Psoas muscle (tissue), 8 donors: ENCODE results near the gene ABCB7. TPM values are rescaled to one million over a fixed set of nuclear protein-coding genes. Genes with fewer than 3 reads are reported as not detected.

Source experiments
- ATAC-seq, 4 donors: fragments of 200-7000 bp; cut with Tn5 transposase; one replicate each; pipeline ENCODE4 v1.9.1; 2020; ENCODE audit warnings: moderate library complexity in 3 of 4, mild to moderate bottlenecking in 2 of 4
- DNase-seq, 2 donors: peaks; one replicate each; pipeline ENCODE4 v3.0.0-alpha.2; 2020
- H3K27ac ChIP-seq: fragments of 200-600 bp; one replicate; pipeline ENCODE4 v1.8.0; 2022
- H3K27me3 ChIP-seq, 3 donors: fragments of 200-600 bp in 1 of 3; one replicate each; pipeline versions ENCODE4 v1.6.1 to v1.8.0; 2013 to 2022; ENCODE audit warnings: low read length in 2 of 3, mild to moderate bottlenecking in 2 of 3, moderate library complexity in 1 of 3; ENCODE audit not compliant: insufficient read depth in 3 of 3
- H3K36me3 ChIP-seq, 2 donors: fragments of 200-600 bp in 1 of 2; one replicate each; pipeline versions ENCODE4 v1.6.1 to v1.8.0; 2013 to 2022; ENCODE audit warnings: low read depth in 1 of 2, mild to moderate bottlenecking in 1 of 2, moderate library complexity in 1 of 2; ENCODE audit not compliant: insufficient read depth in 1 of 2
- H3K4me1 ChIP-seq: fragments of 200-600 bp; one replicate; pipeline ENCODE4 v1.8.0; 2022
- H3K4me3 ChIP-seq: fragments of 200-600 bp; one replicate; pipeline ENCODE4 v1.8.0; 2022; ENCODE audit warnings: mild to moderate bottlenecking
- H3K9me3 ChIP-seq: fragments of 200-600 bp; one replicate; pipeline ENCODE4 v1.8.0; 2022
- WGBS, 3 donors: extraction: QIAGEN DNeasy Blood & Tissue Kit; methylation state at CpG; one replicate each; pipeline versions ENCODE4 v1.1.6 to v1.1.7; 2013; 5-methylcytosine and 5-hydroxymethylcytosine counted together
- intact Hi-C, 2 donors: fragments of 100-400 bp; cut with DNase I; formaldehyde crosslinking; loops; one replicate each; pipeline versions ENCODE4 v1.11.0 to v1.14.2; 2022
- polyA plus RNA-seq, 3 donors: library from polyadenylated mRNA; stranded (reverse); fragments of 200-250 nt; gene quantifications; one replicate each; pipeline ENCODE4 v1.2.3, GENCODE V29; 2013
- total RNA-seq, 4 donors: library from RNA; stranded (reverse); fragmentation: NEBNext Ultra II Directional in 2 of 4; extraction: Animal tissue kit (Norgen Biotek cat#: 25700) in 2 of 4; gene quantifications; one replicate each; pipeline versions ENCODE4 v1.2.1 to v1.2.4, GENCODE V29; 2021 to 2023
- TF ChIP-seq, protein P1 (sequence below): fragments of 200-600 bp; IDR thresholded peaks from one replicate; pipeline ENCODE4 v1.8.0; 2022; ENCODE audit warnings: antibody characterized with exemption
- donor health status: healthy with polysubstance abuse.
- donor health status: DM: no; HTN: no; CAD: no; lungs with moderate emphysema.
- donor health status: Bipolar disorder and iron deficiency.
- donor health status: healthy.
- donor health status: DM: yes; HTN: yes; CAD: no.
- donor health status: DM: no; HTN: no; CAD: no.
- donor health status: DM: no; HTN: no; CAD: no.
- donor health status: DM: yes; HTN: yes; CAD: no.

Gene ABCB7
- total and polyA plus RNA-seq, 7 donors, result 9.1 to 39.6 (median 23.6) TPM

DNA sequence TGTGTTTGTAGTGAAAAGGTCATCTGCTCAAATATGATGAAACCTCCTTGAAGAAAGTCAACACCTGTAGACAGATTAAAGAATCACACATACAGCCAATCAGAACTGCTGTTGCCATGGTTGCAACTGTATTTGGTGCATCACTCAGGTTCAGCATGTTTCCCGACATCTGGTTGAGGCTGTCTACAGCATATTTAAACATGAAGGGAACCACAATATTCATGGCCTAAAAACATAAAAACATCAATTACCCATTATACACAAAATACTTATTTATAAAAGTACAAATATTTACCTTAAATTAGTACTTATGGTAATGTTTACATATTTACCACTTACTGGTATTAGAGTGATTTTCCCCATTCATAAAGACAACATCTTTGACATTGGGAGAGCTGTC, 79.7 kb downstream of the ABCB7 start:
- H3K4me1 ChIP-seq, result no peaks in the 10 kb centered on the region
- no peak overlapping the region for H3K27ac ChIP-seq
- TF ChIP-seq, protein P1, sequence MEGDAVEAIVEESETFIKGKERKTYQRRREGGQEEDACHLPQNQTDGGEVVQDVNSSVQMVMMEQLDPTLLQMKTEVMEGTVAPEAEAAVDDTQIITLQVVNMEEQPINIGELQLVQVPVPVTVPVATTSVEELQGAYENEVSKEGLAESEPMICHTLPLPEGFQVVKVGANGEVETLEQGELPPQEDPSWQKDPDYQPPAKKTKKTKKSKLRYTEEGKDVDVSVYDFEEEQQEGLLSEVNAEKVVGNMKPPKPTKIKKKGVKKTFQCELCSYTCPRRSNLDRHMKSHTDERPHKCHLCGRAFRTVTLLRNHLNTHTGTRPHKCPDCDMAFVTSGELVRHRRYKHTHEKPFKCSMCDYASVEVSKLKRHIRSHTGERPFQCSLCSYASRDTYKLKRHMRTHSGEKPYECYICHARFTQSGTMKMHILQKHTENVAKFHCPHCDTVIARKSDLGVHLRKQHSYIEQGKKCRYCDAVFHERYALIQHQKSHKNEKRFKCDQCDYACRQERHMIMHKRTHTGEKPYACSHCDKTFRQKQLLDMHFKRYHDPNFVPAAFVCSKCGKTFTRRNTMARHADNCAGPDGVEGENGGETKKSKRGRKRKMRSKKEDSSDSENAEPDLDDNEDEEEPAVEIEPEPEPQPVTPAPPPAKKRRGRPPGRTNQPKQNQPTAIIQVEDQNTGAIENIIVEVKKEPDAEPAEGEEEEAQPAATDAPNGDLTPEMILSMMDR, result no peak
- DNase-seq (no peak), ATAC-seq (no peak)
- H3K9me3 ChIP-seq, result no peaks in the 10 kb centered on the region
- no peaks in the 10 kb centered on the region for H3K36me3 ChIP-seq
- no peaks in the 10 kb centered on the region for H3K27me3 ChIP-seq
- no peak overlapping the region for H3K4me3 ChIP-seq
- intact Hi-C loops, result no loop called here
- 78 to 95% (median 78%) methylated on average over 1 of the region's 1 CpG for WGBS, 3 donors

DNA sequence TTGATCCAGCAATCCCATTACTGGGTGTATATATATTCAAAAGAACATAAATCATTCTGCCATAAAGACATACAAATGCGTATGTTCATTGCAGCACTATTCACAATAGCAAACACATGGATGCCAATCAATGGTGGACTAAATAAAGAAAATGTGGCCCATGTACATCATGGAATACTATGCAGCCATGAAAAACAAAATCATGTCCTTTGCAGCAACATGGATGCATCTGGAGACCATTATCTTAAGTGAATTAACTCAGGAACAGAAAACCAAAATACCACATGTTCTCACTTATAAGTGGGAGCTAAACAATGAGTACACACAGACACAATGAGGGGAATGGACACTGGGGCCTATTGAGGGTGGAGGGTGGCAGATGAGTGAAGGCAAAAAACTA, 81.6 kb downstream of the ABCB7 start:
- Histone ChIP-seq H3K4me3 (no peak overlapping the region), H3K4me1 (no peaks in the 10 kb centered on the region), H3K36me3 (peaks cover 0 to 7% of the 10 kb centered on the region in 2 donors), H3K27me3 (no peaks in the 10 kb centered on the region), H3K9me3 (no peaks in the 10 kb centered on the region), H3K27ac (no peak overlapping the region)
- intact Hi-C loops, result no loop called here
- ATAC-seq (no peak), DNase-seq (no peak)
- WGBS, 3 donors, result 87 to 100% (median 100%) methylated on average over 1 of the region's 1 CpG
- TF ChIP-seq, protein P1, result no peak

DNA sequence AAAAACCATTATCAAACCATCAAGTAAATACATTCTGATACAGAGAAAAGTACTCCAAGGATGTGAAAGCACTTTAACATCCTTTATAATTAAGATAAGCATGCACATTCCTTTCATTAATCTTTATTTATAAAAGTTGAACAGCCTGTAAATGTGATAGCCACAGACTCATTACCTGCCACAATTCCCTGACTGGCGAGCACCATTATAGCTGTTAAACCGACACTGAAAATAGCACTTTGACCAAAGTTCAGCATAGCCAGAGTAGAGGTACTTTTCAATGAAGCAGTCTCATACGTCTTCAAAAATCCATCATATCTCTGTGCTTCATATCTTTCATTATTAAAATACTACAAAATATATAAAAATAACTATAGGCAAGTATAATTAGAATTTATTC, 84.7 kb downstream of the ABCB7 start:
- H3K4me3 ChIP-seq, result no peak overlapping the region
- no peak for ATAC-seq
- 69 to 89% (median 89%) methylated on average over 3 of the region's 3 CpGs for WGBS, 3 donors

DNA sequence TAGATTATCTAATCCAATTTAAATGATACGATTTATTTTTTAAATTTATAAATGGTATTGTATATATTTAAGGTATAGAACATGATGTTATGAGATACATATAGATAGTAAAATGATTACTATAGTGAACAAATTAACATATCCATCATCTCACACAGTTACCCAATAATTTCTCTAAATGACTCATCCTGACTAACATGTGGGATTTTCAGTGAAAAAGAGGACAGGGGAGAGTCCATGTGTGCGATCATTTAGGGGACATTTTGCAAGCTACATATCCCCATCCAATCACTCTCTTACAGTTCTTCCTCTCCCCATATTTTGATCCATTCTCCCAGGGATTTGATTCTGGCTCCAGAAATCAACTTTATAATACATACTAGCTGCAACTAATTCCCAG, 88.2 kb downstream of the ABCB7 start:
- TF ChIP-seq, protein P1, result no peak
- intact Hi-C loops, result no loop called here
- Histone ChIP-seq H3K4me3 (no peak overlapping the region), H3K27me3 (no peaks in the 10 kb centered on the region), H3K27ac (no peak overlapping the region), H3K9me3 (no peaks in the 10 kb centered on the region), H3K4me1 (no peaks in the 10 kb centered on the region), H3K36me3 (peaks cover 0 to 26% of the 10 kb centered on the region in 2 donors)
- WGBS, 3 donors, result 90 to 96% (median 95%) methylated on average over 2 of the region's 2 CpGs
- DNase-seq (no peak), ATAC-seq (no peak)

More for the DNA sequence above, 84.7 kb downstream of the ABCB7 start:
- TF ChIP-seq, protein P1, result no peak
- Histone ChIP-seq H3K36me3 (peaks cover 0 to 16% of the 10 kb centered on the region in 2 donors), H3K27ac (no peak overlapping the region), H3K27me3 (no peaks in the 10 kb centered on the region), H3K9me3 (no peaks in the 10 kb centered on the region), H3K4me1 (no peaks in the 10 kb centered on the region)
- no peak for DNase-seq
- intact Hi-C loops, result no loop called here

DNA sequence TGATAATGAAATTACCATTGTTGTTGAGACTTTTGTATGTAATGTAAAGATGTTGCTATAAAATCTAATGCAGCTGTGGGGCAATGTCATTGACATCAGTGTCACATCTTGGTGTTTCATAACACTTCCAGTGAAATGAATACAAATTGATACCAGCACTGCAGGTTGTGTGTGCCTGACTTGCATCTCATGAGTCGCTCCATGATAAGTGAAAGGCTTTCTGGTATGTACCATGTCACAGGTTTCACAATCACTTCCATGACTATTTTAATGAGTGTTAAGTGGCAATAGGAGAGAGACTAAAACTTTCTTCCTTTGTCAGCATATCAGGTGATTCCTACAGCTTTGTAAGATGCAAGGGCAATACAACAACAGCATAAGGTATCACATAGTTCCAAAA, 94.4 kb downstream of the ABCB7 start:
- TF ChIP-seq, protein P1, result no peak
- Histone ChIP-seq H3K4me1 (no peaks in the 10 kb centered on the region), H3K9me3 (no peaks in the 10 kb centered on the region), H3K36me3 (peaks cover 0 to 47% of the 10 kb centered on the region in 2 donors), H3K27me3 (peaks cover 0 to 13% (median 0%) of the 10 kb centered on the region in 3 donors), H3K4me3 (no peak overlapping the region), H3K27ac (no peak overlapping the region)
- WGBS, 3 donors, result 72 to 100% (median 100%) methylated on average over 1 of the region's 1 CpG
- intact Hi-C loops, result no loop called here
- ATAC-seq (no peak), DNase-seq (no peak)
